Renal cortical epithelial cell (primary cell): ENCODE measurements around the gene SMIM38. TPM values are rescaled to one million over a fixed set of nuclear protein-coding genes. Genes with fewer than 3 reads are reported as not detected.
A peak's percentile ranks its signal among the peaks of the same experiment; 100 is the strongest.

ENCODE experiments used
- DNase-seq: peaks from one replicate; pipeline ENCODE4 v3.0.0-alpha.2; 2011; ENCODE audit warnings: low read depth
- total RNA-seq: library from RNA; depleted of rRNA; stranded (reverse); fragments of >200 nt; gene quantifications from 2 replicates; pipeline ENCODE4 v1.2.3, GENCODE V29; 2014

The SMIM38 gene
- 0.05 TPM in 1 of 2 replicates, not detected in the other for total RNA-seq

DNA sequence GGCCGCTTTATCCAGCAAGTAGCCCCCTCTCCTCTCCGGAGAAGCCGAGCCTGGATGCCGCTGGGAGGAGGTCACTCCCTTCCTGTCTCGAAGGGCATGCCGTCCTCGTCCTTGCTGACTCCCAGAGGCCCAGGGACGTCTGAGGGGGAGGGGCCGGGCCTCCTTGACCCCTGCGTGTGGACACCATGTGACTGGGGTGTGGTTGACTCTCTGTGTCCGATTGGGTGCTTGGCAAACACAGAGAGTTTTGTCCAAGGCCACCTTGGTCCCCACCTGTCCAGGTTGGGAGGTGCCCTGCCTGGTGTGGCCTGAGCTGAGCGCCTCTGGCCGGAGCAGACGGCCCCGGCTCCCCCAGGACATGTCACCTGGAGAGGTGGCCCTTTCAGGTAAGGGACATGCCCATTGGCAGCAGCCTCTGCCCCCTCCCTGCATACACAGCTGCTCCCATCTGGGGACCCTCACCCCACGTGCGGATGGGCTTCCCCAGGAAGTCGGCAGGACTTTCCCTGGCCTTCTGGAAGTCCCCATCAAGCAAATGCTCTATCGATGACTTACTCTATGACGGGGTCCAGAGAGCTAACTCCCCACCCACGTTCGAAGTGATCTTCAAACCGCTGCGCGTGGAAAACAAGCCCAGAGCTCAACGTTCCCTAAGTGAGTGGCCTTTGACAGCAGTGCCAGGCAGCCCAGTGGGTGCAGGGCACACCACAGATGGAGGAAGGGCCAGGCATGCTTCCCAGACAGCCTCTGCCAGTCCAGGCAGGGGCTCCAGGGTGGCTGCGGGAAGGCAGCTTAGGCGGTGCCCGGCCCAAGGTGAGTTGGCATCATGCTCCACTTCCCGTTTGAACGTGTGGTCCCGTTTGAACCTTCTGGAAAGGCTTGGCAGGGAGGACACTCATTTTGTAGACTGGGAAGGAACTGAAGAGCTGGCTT, at the start of gene SMIM38:
Gene SMIM38 (plus strand): TSS at position 634 of the 933 bp plus-strand sequence. CDS start 1,912 bp downstream, outside the sequence.
- no peak for DNase-seq

DNA sequence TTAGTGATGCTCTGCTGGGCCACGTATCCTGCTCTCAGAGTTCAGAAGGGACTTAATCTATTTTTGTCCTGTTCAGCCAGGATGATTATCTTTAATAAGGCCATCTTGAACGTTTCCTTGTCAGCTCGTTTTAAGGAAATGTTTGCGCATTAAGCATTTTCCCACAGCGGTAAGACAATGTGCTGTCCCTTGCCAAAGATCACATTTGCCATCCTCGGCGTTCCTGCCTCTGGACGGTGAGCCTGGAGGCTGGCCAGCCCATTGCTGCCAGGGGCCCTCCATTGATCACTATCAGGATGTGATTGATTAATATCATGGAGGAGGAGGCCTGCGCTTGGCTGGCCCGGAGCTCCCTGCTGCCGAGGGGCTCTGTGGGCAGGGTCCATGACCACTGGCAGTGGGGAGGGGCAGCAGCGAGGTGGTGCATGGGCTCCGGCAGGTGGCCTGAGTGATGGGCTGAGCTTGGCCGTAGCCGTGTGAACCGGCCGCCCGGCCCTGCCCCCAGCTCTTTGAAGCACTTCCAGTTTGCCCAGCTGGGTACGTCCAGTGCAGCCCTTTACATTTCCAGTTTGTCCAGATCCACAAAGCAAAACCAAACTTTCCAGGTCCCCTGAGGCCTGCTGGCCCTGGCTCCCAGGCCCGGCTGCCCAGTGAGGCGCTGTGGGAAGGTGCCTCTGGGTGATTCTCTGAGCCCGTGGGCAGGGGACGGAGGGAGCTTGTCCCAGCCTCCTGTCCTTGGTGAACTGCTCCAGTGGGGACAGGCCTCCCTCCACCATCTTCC, 49.5 kb upstream of the SMIM38 start:
- no peak for DNase-seq

DNA sequence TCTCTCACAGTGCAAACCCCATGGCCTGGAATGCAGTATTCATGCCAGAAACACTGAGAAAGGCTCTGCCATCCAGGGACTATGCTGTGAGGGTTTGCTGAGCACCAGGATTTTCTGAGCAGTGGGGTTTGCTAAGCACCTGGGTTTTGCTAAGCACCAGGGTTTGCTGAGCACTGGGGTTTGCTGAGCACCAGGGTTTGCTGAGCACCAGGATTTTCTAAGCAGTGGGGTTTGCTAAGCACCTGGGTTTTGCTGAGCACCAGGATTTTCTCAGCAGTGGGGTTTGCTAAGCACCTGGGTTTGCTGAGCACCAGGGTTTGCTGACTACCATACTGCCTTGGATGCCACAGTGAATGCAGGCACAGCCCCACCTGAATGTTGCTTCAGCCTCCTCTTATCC, 48.3 kb upstream of the SMIM38 start:
- no peak for DNase-seq

DNA sequence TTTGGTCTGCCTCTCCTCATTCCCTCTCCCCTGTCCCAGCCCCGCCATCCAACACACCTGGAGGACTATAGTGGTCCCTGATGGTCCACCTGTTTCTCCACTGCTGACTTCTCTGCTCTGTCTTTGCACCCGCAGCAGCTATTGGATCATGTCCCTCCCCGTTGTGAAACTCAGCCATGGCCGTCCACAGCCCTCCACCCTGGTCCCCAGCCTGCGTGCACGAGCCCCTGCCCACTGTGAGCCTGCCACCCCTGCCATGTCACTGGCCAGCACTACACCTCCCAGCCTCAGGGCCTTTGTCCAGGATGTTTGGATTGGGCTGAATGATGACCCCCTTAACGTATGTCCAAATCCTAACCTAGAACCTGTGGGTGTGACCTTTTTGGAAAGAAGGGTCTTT, 47.7 kb upstream of the SMIM38 start:
- no peak for DNase-seq

DNA sequence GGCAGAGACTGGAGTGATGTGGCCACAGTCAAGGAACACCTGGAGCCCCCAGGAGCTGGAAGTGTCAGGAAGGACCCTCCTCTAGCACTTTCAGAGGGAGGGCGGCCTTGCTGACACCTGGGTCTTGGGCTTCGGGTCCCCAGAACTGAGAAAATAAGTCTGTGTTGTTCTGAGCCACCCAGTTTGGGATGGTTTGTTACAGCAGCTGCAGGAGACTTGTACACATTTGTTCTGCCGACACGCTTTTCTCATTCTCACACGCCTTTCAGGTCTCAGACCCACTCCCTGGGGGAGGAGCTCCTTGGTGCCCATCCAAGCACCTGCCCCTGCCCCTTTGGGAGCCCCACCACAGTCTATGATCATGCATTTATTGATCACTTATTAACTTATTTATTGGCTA, 47.2 kb upstream of the SMIM38 start:
- no peak for DNase-seq

DNA sequence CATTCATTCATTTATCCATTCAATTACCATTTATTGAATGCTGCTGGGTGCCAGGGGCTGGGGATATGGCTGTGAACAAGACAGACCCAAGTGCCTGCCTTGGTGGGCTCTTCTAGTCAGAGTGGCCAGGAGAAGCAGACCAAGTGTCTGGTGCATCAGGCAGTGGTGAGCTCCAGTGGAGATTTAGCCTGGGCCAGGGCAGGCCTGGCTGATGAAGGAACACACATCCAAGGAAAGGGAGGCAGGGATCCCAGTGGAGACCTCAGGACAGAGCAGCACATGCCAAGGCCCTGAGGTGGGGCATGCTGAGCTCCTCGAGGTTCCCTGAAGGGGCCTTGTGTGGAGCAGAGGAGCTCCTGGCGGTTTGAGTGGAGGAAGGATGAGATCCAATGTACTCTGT, 46.6 kb upstream of the SMIM38 start:
- no peak for DNase-seq

DNA sequence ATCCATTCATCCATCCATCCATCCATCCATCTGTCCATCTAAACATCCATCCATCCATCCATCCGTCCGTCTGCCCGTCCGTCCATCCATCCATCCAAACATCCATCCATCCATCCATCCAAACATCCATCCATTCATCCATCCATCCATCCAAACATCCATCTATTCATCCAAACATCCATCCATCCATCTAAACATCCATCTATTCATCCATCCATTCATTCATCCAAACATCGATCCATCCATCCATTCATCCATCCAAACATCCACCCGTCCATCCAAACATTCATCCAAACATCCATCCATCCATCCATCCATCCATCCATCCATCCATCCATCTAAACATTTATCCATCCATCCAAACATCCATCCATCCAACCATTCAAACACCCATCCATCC, 45.3 kb upstream of the SMIM38 start:
- DNase-seq = no peak

DNA sequence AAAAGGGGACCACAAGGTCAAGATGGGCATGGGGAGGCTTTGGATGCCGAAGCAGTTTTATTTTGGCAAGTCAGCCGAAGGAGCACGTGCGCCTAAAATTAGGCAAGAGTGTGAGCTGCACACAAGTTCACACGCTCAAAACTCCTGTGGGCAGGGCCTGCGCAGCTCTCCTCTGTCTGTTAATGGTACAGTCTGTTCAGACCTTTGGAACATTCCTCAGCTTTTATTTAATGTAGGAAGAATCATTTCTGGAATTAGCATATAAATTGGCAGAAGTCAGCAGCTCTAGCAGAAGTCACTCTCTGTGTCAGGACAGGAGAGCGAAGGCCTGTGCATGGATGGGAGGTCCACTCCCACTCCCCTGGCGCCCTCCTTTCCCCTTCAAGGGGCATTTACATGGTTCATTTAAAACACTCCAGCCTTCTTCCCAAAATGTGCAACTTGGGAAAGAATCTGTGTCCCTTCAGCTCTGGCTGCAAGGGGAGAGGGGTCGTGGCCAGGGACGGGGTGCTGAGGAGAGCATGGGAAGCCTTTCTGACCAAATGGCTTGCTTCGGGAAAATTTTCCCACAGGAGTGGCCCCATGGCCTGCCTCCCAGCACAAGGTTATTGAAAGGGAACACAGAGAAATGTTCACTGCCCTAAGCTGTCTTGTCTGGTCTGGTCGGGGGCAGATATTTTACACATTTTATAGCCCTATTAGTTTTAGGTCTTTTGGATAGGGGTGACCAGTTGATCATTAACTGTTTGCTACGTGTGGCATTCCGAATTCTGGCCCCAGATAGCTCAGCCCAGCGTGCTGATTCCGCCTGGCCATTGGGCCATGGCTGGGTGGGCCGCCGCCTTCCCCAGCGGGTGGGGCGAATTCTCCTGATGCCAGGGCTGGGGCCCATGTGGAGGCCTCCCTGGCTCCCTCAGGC, 43.9 kb upstream of the SMIM38 start:
- DNase-seq = peak; percentile 63

DNA sequence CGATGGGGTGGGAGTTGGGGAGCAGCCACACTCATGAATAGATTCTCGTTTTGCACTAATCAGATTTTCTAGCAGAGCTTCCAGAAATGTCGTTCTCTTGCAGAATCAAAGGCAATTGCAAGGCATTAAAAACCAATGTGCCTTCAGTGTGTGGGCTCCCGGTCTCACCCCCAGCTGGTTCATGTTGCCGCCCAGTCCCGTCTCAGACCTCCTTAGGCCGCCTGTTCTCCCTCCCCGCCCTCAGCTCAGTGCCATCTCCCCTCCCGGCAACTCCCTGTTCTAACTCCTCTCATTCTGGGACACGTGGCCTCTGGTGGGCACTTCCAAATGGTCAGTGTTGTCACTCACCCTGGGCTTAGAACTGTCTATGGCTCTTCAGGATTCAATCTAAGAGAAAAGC, 42.5 kb upstream of the SMIM38 start:
- DNase-seq = no peak

DNA sequence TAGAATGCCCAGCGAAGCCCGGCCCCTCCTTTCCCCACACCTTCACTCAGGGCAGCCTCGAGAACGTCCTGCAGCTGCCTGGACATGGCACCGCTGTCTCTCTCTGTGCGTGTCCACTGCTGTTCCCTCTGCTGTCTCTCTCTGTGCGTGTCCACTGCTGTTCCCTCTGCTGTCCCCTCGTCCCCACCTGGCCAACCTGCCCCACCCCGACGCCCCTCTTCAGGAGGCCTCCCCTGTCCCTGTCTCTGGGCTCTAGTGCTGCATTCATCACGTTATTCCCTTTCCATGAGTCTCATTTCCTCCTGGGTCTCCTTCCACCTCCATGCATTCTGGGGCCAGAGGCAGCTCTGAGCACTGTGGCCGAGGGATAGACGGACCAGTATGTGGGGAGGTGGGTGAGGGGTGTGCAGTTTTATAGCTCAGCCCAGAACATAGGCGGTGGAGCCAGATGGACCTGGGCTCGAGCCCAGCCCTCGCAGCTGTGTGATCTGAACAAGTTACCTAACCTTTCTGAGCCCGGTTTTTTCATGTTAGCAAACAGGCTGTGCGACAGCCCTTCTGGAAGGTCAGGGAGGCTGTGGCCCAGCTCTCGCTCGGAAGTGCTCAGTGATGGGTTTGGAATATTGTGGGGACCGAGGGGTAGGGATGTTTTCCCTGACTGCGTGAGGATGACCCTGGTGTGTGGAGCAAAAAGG, 41.9 kb upstream of the SMIM38 start:
- no peak for DNase-seq

DNA sequence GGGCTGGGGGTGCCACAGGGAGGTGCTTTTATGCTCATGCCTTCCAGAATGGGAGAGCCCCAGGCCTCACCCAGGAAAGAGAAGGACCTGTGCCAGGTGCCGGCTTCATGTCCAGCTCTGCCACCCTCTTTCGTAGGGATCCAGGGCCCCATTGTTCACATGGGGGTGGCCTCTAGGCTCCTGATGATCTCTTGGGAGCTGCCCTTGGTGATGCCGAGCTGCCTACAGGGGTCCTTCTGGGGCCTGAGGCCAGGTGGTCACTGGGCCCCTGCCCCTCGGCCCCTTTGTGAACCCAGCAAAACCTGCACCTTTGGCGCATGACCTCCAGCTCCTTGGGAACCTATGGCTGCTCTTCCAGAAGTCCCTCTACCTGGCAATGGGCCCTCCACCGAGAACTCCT, 41.4 kb upstream of the SMIM38 start:
- DNase-seq = no peak

DNA sequence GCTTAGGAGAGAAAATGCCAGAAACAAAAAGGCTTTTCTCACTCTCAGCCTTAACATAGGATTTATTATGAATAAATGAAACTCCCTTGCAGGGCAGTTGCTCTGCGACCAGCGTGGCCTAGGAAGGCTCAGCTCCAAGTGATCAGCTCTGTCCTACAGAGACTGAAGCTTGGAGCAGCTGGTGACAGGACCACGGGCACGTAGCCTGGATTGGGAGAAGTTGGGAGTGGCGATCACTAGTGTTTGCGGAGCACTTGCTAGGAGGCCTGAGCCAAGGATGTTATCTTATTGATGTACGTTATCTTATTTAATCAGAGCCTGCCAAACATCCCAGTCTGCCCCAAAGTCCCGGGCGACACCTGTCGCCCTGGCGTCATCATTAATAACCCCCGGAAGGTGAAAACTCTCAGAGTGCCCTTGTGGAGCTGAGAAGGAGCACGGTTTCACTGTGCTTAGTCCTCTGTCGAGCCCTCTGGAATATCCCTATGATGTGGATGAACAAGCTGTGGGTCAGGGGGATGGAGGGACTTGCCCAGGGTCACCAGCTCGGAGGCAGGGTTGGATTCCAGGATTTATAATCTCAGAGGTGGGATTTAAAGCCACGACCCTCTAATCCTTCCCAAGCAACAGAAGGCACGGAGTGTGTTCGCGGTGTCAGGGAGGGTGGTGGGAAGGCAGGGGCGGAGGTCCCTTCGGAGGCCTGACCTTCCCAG, 40.8 kb upstream of the SMIM38 start:
- DNase-seq = no peak

DNA sequence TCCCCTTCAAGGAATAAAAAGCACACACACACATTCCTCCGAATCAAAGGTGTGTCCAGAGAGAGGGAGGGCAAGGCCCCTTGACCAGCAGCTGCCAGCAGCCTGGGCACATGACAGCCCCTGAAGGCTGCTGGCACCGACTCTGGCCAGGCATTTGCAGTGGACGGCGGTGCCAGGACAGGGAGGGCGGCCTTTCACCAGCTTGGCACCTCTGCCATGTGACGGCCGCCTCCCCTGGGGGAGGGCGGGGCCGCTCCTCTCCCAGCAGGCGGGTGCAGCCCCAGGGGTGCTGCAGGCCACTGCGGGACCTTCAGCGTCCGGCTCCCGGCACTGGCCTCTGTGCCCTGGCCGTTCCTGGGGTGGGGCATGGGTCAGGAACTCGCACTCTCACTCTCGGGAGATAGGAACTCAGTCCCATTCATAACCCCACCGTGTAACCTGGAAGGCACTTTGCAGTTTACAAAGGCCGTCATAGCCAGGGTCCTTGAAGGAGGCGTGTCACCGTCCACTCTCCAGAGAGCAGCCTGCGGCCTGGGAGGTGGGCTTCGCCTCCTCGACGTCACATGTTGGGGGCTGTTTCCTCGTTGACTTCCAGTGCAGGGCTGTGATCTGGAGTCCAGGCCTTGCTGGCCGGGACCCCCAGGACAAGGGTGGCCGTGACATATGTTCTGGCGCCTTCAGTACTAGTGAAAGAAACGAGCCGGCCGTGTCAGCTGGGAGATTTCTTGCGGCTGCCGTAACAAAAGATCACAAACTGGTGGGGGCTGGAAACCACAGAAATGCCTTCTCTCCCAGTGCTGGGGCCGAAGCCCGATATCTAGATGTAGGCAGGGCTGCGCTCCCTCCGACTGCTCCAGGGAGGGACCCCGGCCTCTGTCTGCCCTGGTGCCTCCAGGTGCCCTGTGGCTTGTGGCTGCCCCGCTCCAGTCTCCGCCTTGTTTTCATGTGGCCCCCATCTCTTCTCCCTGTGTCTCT, 39.9 kb upstream of the SMIM38 start:
- DNase-seq = peak; percentile 85

DNA sequence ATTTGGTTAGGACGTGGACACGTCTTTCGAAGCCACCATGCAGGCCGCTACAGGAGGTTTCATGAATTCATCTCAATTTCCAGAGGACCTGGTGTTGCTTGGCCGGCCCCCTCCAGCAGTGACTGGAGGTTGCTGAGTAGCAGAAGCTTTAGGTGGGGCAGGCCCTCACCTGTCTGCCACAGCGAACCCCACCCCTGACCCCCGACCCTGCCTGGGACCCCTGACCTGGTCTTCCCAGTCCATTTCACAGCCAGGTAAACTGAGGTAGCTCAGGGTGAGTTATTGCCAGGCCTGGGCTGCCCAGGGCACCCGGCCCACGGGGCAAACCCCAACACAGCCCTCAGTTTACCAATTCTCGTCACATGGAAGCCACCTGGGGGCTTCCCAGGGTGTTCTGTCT, 39.1 kb upstream of the SMIM38 start:
- DNase-seq = no peak

DNA sequence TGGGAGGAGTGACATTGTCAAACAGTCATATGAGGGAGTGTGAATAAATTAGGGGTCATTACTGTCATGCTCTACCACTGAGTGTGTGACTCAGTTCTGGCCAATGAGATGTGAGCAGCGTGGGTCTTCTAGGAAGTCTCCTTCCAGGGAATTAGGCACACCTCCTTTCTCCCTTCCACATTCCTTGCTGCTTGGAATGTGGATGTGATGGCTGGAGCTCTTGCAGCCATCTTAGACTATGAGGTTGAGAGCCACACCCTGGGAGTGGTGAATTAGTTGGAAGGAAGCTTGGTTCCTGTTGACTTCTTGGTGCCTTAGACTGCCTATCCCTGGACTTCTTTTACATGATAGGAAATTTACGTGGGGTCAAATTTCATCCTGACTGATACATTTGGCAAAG, 36.5 kb upstream of the SMIM38 start:
- DNase-seq = no peak

DNA sequence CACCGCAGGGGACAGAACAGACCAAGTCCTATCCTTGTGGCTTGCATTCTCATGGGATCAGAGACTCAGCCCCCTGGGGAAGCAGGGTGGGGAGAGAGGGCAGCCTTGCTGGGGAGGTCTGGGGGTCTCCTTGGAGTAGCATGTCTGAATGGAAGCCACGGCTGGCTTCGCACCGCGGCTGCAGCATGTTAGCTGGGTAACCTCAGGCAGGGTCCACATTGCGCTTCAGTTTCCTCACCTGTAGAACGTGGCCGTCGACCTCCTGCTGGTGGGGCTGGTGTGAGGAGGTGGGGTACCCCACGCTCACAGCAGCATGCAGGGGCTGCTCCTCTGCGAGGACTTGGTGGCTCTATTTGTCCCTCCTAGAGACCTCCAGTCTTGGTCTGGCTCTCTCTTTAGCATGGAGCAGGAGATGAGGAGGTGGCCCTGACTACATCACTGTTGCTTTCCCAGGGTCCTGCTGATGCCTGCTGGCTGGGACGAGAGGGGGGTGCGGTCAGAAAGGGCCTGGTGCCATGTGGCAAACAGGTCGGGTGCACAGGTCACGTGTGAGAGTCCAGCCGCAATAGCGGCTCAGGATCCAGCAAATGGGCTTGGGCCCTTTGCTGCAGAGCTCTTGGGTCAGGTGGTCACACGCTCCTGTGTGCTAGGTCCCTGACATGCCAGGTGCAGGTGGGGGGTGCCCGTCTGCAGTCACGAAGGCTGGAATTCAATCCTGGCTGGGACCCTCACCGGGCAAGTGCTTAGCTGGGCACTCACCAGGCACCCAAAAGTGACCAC, 35.4 kb upstream of the SMIM38 start:
- no peak for DNase-seq

DNA sequence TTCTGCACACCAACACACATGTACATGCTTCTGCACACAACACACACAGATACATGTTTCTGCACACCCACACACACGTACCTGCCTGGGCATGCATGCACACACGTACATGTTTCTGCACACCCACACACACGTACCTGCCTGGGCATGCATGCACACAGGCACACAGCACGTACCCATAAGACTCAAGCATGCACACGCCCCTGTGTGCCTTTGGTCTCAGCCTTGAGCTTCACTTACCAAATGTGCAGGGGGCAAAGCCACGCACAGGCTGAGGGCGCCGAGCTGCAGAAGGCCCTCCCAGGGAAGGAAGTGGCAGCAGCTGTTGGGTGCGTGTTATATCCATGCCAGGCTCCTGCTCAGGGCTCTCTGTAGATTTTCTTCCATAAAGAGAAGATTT, 34.7 kb upstream of the SMIM38 start:
- DNase-seq = no peak

DNA sequence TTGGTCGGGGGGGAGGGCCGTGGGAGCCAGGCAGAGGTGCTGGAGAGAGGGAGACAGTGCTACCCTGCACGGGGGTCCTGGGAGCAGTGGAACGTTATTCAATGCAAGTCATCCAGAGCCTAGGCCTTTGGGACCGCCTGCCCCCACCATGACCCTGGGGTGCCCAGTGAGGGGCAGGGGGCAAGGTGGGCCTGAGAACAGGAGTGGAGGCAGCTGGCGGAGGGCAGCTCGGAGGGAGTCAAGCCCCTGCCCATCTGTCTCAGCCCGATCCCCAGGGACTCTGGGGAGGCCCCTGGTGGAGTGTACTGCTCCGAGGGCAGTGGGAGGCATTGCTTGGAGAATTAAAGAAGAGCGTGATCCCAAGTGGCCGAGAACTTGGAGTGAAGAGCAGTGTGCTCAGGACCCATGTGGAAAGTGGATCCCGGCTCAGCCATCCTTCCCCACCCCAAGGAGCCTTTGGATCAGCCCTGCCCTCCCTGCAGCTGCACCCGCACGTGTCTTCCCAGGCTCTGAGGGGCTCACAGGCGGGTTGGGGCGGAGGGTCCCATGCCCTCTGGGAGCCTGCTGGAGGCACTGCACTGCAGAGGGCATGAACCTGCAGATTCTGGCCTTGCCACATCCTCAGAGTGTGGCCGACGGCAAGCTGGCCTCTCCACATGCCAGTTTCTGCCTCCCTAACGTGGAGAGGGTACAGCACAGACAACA, 34.0 kb upstream of the SMIM38 start:
- DNase-seq = no peak
